ENCODE measurements around the gene PLA1A.

GRCh38 chr3:119642746-119643473 lies 45.2 kb downstream of the PLA1A start:
- TF ChIP-seq CTCF (conservative IDR thresholded peaks at IDR 0.05) (no peak), EZH2 (IDR thresholded peaks at IDR 0.05; ENCODE audit: low read depth) (no peak)

Data from PC-9 (cell line).